H1 (cell line): ENCODE data around the gene CCDC9B. TPM values are rescaled to one million over a fixed set of nuclear protein-coding genes. Genes with fewer than 3 reads are reported as not detected.

Experiments
- CTCF ChIA-PET: fragments of 300-600 bp; sonication (Branson Sonifier 250); formaldehyde crosslinking; loops from one replicate; lab custom pipeline; 2021; ENCODE audit not compliant: partially characterized antibody; lab: Charles Lee
- POLR2A ChIA-PET: fragments of 300-600 bp; sonication (Branson Sonifier 250); formaldehyde crosslinking; loops from one replicate; lab custom pipeline; 2021; ENCODE audit warnings: inconsistent platforms; ENCODE audit not compliant: partially characterized antibody; lab: Charles Lee
- DNase-seq, 2 experiments: peaks; one replicate each; pipeline versions ENCODE4 v3.0.0 to v3.0.0-alpha.2; 2010 to 2022; ENCODE audit warnings: low spot score in 2 of 2, low read depth in 1 of 2, mixed read lengths in 1 of 2
- FAIRE-seq: peaks from 2 replicates; lab custom pipeline; 2011; peaks lifted over from hg19 to GRCh38; lab: Jason Lieb, UNC
- H2AFZ ChIP-seq: 2 replicates; pipeline ENCODE4 v1.8.1; 2012; ENCODE audit warnings: low read length, inconsistent platforms
- H2AK5ac ChIP-seq: 2 replicates; pipeline ENCODE4 v1.6.1; 2013; ENCODE audit warnings: low read depth, low read length
- H2BK120ac ChIP-seq: replicated peaks from 2 replicates; pipeline ENCODE3; 2013; ENCODE audit warnings: low read depth, low read length, inconsistent platforms
- H2BK12ac ChIP-seq: 2 replicates; pipeline ENCODE4 v1.6.1; 2013; ENCODE audit warnings: low read depth, low read length
- H2BK15ac ChIP-seq: 2 replicates; pipeline ENCODE4 v1.6.1; 2013; ENCODE audit warnings: low read length
- H2BK20ac ChIP-seq: 2 replicates; pipeline ENCODE4 v1.6.1; 2013; ENCODE audit warnings: low read length
- H2BK5ac ChIP-seq: 2 replicates; pipeline ENCODE4 v1.6.1; 2013; ENCODE audit warnings: low read depth, low read length
- H3K14ac ChIP-seq: 2 replicates; pipeline ENCODE4 v1.6.1; 2013; ENCODE audit warnings: inconsistent platforms; ENCODE audit not compliant: insufficient read length
- H3K18ac ChIP-seq: 2 replicates; pipeline ENCODE4 v1.6.1; 2013; ENCODE audit warnings: low read length; ENCODE audit errors: extremely low read depth
- H3K23ac ChIP-seq: 2 replicates; pipeline ENCODE4 v1.6.1; 2013; ENCODE audit warnings: inconsistent platforms; ENCODE audit not compliant: insufficient read length
- H3K23me2 ChIP-seq: 2 replicates; pipeline ENCODE4 v1.6.1; 2013; ENCODE audit warnings: low read depth, low read length
- H3K27ac ChIP-seq: 2 replicates; pipeline ENCODE4 v1.6.1; 2011; ENCODE audit warnings: low read depth, low read length, inconsistent platforms
- H3K27me3 ChIP-seq, 4 experiments: replicated peaks in 1 of 4; 1 replicate in 1 of 4; 2 replicates in 3 of 4; pipeline versions ENCODE4 v1.6.1 to v1.8.1; 2011 to 2013; ENCODE audit warnings: low read length in 3 of 4, mild to moderate bottlenecking in 3 of 4, inconsistent platforms in 2 of 4, mixed read lengths in 2 of 4, moderate library complexity in 1 of 4; ENCODE audit not compliant: control insufficient read depth in 3 of 4, insufficient read depth in 3 of 4; ENCODE audit errors: extremely low read depth in 1 of 4
- H3K36me3 ChIP-seq, 4 experiments: 2 replicates each; pipeline versions ENCODE4 v1.6.1 to v1.8.1; 2011 to 2013; ENCODE audit warnings: mild to moderate bottlenecking in 4 of 4, low read length in 3 of 4, moderate library complexity in 2 of 4, control low read depth in 1 of 4, inconsistent platforms in 1 of 4; ENCODE audit not compliant: insufficient read depth in 4 of 4, control insufficient read depth in 2 of 4
- H3K4ac ChIP-seq: replicated peaks from 2 replicates; pipeline ENCODE3; 2013; ENCODE audit warnings: low read length, low read depth, mixed read lengths, inconsistent platforms; ENCODE audit not compliant: insufficient read length
- H3K4me1 ChIP-seq, 4 experiments: replicated peaks in 1 of 4; 1 replicate in 1 of 4; 2 replicates in 3 of 4; pipeline versions ENCODE4 v1.6.1 to v1.8.1; 2011 to 2013; ENCODE audit warnings: low read length in 3 of 4, inconsistent platforms in 2 of 4, mixed read lengths in 1 of 4; ENCODE audit not compliant: insufficient read depth in 4 of 4, control insufficient read depth in 3 of 4
- H3K4me2 ChIP-seq, 2 experiments: 2 replicates each; pipeline versions ENCODE4 v1.6.1 to v1.8.1; 2011 to 2013; ENCODE audit warnings: low read depth in 2 of 2, low read length in 2 of 2, control low read depth in 1 of 2, inconsistent platforms in 1 of 2, mild to moderate bottlenecking in 1 of 2; ENCODE audit not compliant: insufficient read depth in 1 of 2
- H3K4me3 ChIP-seq, 4 experiments: fragments of 200-600, 300-600 bp in 1 of 4; sonication (generic), shearing (Covaris generic), sonication (Bioruptor Twin) in 1 of 4; 2 replicates each; pipeline versions ENCODE4 v1.5.1 to v1.8.1; 2011 to 2016; ENCODE audit warnings: low read length in 4 of 4, low read depth in 3 of 4, control low read depth in 2 of 4, inconsistent platforms in 2 of 4, mild to moderate bottlenecking in 2 of 4, mixed read lengths in 1 of 4, moderate library complexity in 1 of 4; ENCODE audit not compliant: insufficient read depth in 2 of 4; ENCODE audit errors: extremely low read depth in 1 of 4
- H3K56ac ChIP-seq: replicated peaks from 2 replicates; pipeline ENCODE3; 2013; ENCODE audit warnings: low read depth, mild to moderate bottlenecking, mixed read lengths, low read length, inconsistent platforms; ENCODE audit not compliant: insufficient read length
- H3K79me1 ChIP-seq: 2 replicates; pipeline ENCODE4 v1.6.1; 2013; ENCODE audit warnings: low read depth, low read length, control low read depth
- H3K79me2 ChIP-seq, 2 experiments: 2 replicates each; pipeline versions ENCODE4 v1.6.1 to v1.8.1; 2012 to 2013; ENCODE audit warnings: low read length in 2 of 2, mild to moderate bottlenecking in 2 of 2, inconsistent platforms in 1 of 2; ENCODE audit not compliant: insufficient read depth in 2 of 2, control insufficient read depth in 1 of 2
- H3K9ac ChIP-seq, 4 experiments: replicated peaks in 1 of 4; 1 replicate in 1 of 4; 2 replicates in 3 of 4; pipeline versions ENCODE4 v1.6.1 to v1.8.1; 2011 to 2013; ENCODE audit warnings: low read depth in 3 of 4, low read length in 3 of 4, control low read depth in 2 of 4, mild to moderate bottlenecking in 2 of 4, moderate library complexity in 2 of 4, inconsistent platforms in 1 of 4; ENCODE audit errors: extremely low read depth in 1 of 4
- H3K9me3 ChIP-seq, 2 experiments: 2 replicates each; pipeline versions ENCODE4 v1.6.1 to v1.8.1; 2012 to 2013; ENCODE audit warnings: mild to moderate bottlenecking in 2 of 2, moderate library complexity in 2 of 2, control low read depth in 1 of 2, inconsistent platforms in 1 of 2, low read depth in 1 of 2, low read length in 1 of 2, mixed read lengths in 1 of 2; ENCODE audit not compliant: insufficient read depth in 2 of 2
- H4K20me1 ChIP-seq, 2 experiments: replicated peaks in 1 of 2; 2 replicates each; pipeline versions ENCODE3 to v1.8.1; 2011 to 2013; ENCODE audit warnings: inconsistent platforms in 2 of 2, low read length in 2 of 2, mild to moderate bottlenecking in 1 of 2; ENCODE audit not compliant: insufficient read depth in 2 of 2, control insufficient read depth in 1 of 2
- H4K5ac ChIP-seq: 2 replicates; pipeline ENCODE4 v1.6.1; 2013; ENCODE audit warnings: low read length, low read depth, mixed read lengths, inconsistent platforms; ENCODE audit not compliant: insufficient read length
- H4K8ac ChIP-seq: 2 replicates; pipeline ENCODE4 v1.8.0; 2013; ENCODE audit warnings: mild to moderate bottlenecking, moderate library complexity, low read length, inconsistent platforms; ENCODE audit not compliant: insufficient read depth; ENCODE audit errors: extremely low read depth
- H4K91ac ChIP-seq: replicated peaks from 2 replicates; pipeline ENCODE3; 2013; ENCODE audit warnings: low read length, mixed read lengths, inconsistent platforms; ENCODE audit not compliant: insufficient read length
- ATF2 ChIP-seq: IDR thresholded peaks from 2 replicates; pipeline ENCODE4 v1.6.1; 2012; ENCODE audit warnings: low read length, inconsistent platforms
- KDM1A ChIP-seq: fragments of 200-600, 300-600 bp; sonication (generic); IDR thresholded peaks from 2 replicates; pipeline ENCODE4 v1.7.1; 2016; ENCODE audit warnings: mild to moderate bottlenecking, low read length, borderline replicate concordance
- KDM4A ChIP-seq: IDR thresholded peaks from one replicate; pipeline ENCODE4 v1.7.1; 2012; ENCODE audit warnings: low read depth, mild to moderate bottlenecking, moderate library complexity, low read length, inconsistent platforms; ENCODE audit not compliant: severe bottlenecking
- RNF2 ChIP-seq: fragments of 200-900, 300-1000 bp; sonication (generic); IDR thresholded peaks from 2 replicates; pipeline ENCODE4 v1.7.1; 2016; ENCODE audit warnings: borderline replicate concordance, low read depth, mild to moderate bottlenecking, antibody characterized with exemption, low read length; ENCODE audit not compliant: poor library complexity, severe bottlenecking; ENCODE audit errors: missing control alignments
- SIN3A ChIP-seq, 2 experiments: IDR thresholded peaks in 1 of 2; conservative IDR thresholded peaks in 1 of 2; 2 replicates each; pipeline ENCODE4 v1.6.1; 2011 to 2012; ENCODE audit warnings: low read length in 2 of 2, improper control_type of control experiment in 1 of 2, low read depth in 1 of 2, mild to moderate bottlenecking in 1 of 2
- WGBS, 2 experiments: shearing (Covaris generic) in 1 of 2; methylation state at CpG; one replicate each; pipeline versions ENCODE4 v1.1.6 to v1.1.7; 2013 to 2015; ENCODE audit warnings: low lambda C conversion rate in 2 of 2, mixed read lengths in 2 of 2, inconsistent platforms in 1 of 2, low coverage in 1 of 2, missing lambda C conversion rate in 1 of 2; ENCODE audit not compliant: insufficient replicate concordance in 2 of 2, insufficient coverage in 1 of 2, insufficient read length in 1 of 2; ENCODE audit errors: extremely low coverage in 1 of 2, missing lambda C conversion rate in 1 of 2; 5-methylcytosine and 5-hydroxymethylcytosine counted together
- polyA plus RNA-seq, 7 experiments: library from polyadenylated mRNA; depleted of rRNA in 3 of 7; stranded (reverse) in 5 of 7; unstranded in 2 of 7; fragments of >200 nt in 5 of 7; fragments of 200-250 nt in 2 of 7; gene quantifications; 1 replicate in 5 of 7; 2 replicates in 1 of 7; 4 replicates in 1 of 7; pipeline versions ENCODE4 v1.2.1 to v1.2.3, GENCODE V29; 2011 to 2013; ENCODE audit warnings: missing spikeins in 2 of 7, mixed read lengths in 2 of 7
- total RNA-seq: library from RNA; stranded (reverse); fragmentation: NEBNext Ultra II Directional; extraction: Animal tissue kit (Norgen Biotek cat#: 25700); gene quantifications from 2 replicates; pipeline ENCODE4 v1.2.1, GENCODE V29; 2021

Gene CCDC9B
- total and polyA plus RNA-seq, 2 of the 8 experiments (the other 6 are each of a cell fraction or from before 2014, with no cell fraction given): 0.45 to 0.78 TPM

- no peak overlapping the region for H3K4me3 ChIP-seq
- no peak overlapping the region for H2BK20ac ChIP-seq
- no peak overlapping the region for H2AK5ac ChIP-seq
- CTCF ChIA-PET: interaction anchor here (0.8 to 27.4 kb wide), 5 partner anchors 8 to 77 kb away, joined by 3 to 452 read pairs (median 3); partner anchors contain the start of genes CCDC9B and KNSTRN
- peak overlapping the region; percentile 3; the same call in 1 of the 2 replicates for H4K8ac ChIP-seq
- no peak overlapping the region for H4K91ac ChIP-seq
- no peak for FAIRE-seq
- 92% methylated on average over 7 of the region's 11 CpGs; no CpG with 5 or more reads in 1 of the 2 experiments for WGBS, 2 experiments
- no peak overlapping the region for H3K4me2 ChIP-seq
- no peaks in the 10 kb centered on the region for H3K9me3 ChIP-seq
- no peak overlapping the region for H2BK15ac ChIP-seq
- H3K36me3 ChIP-seq: no peaks in the 10 kb centered on the region
- no peak overlapping the region for H3K4ac ChIP-seq
- H3K79me1 ChIP-seq: no peaks in the 10 kb centered on the region
- no peaks in the 10 kb centered on the region for H4K20me1 ChIP-seq
- H3K9ac ChIP-seq: no peak overlapping the region
- DNase-seq: no peak
- H3K23me2 ChIP-seq: peaks cover 2% of the 10 kb centered on the region; the same call in 1 of the 2 replicates
- peaks cover 0 to 10% (median 2%) of the 10 kb centered on the region in 4 experiments; a peak in 4 of 7 replicates for H3K4me1 ChIP-seq
- no peak overlapping the region for H2AFZ ChIP-seq
- H3K27me3 ChIP-seq: no peaks in the 10 kb centered on the region
- no peak overlapping the region for H3K14ac ChIP-seq
- no peak overlapping the region for H2BK5ac ChIP-seq
- no peak overlapping the region for H3K23ac ChIP-seq
- no peak overlapping the region for H2BK12ac ChIP-seq
- H2BK120ac ChIP-seq: no peak overlapping the region
- no peak overlapping the region for H4K5ac ChIP-seq
- H3K27ac ChIP-seq: no peak overlapping the region
- H3K79me2 ChIP-seq: no peaks in the 10 kb centered on the region
- no peak overlapping the region for H3K56ac ChIP-seq
- POLR2A ChIA-PET: no interaction called here
- no peak overlapping the region for H3K18ac ChIP-seq
- no peak for TF ChIP-seq RNF2
- TF ChIP-seq SIN3A (conservative IDR thresholded peaks at IDR 0.05 in 1 of 2, IDR thresholded peaks at IDR 0.05 in 1 of 2; ENCODE audit: low read depth in 1 of 2, low read length in 2 of 2): no peak
- no peak for TF ChIP-seq ATF2
- no peak for TF ChIP-seq KDM4A
- TF ChIP-seq KDM1A: no peak
Observed at GRCh38 chr15:40347559-40348473, 7.1 kb upstream of the CCDC9B start.
